PC-3 (cell line): ENCODE data around the gene OTUB1.

Experiments
- EZH2 ChIP-seq: fragments of 300-600 bp; sonication (generic); IDR thresholded peaks from one replicate; pipeline ENCODE4 v1.6.1; 2017; ENCODE audit warnings: antibody characterized with exemption, mild to moderate bottlenecking, low read length; ENCODE audit not compliant: unreplicated experiment
- EZH2phosphoT487 ChIP-seq: fragments of 300-600 bp; sonication (generic); IDR thresholded peaks from 2 replicates; pipeline ENCODE4 v1.6.1; 2018; ENCODE audit warnings: mild to moderate bottlenecking, antibody characterized with exemption, low read length, borderline replicate concordance
- TF ChIP-seq, protein P1 (sequence below): fragments of 300-600 bp; sonication (generic); conservative IDR thresholded peaks from 2 replicates; pipeline ENCODE4 v1.5.1; 2017; ENCODE audit warnings: antibody characterized with exemption, low read depth, mild to moderate bottlenecking, low read length

DNA sequence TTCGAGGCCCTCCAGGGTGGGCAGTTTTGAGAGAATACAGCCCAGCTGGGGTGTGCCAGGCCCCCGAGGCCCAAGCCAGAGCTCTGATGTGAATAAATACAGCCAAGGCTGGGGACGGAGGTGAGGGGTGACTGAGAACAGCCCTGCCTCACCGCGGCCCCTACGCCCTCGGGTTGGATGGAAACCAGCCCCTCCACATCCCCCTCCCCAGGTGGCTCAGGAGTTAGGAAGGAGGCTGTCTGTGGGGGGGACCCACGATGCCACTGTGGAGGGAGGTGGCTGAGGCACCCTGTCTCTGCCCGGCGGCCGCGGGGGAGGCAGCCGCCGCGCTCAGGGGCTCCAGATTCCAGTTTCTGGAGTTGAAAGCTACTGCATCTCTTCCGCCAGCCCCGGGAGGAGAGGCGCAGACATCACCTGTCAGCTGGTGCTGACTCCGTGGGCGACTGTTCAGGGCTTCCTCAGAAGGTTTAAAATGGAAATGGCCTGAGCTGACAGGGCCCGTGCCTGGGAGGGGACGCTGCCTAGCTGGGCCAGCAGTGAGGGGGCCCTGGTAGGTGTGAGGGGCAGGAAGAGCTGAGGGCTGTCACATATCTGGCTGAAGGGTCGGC is 50.9 kb downstream of the OTUB1 start:
- TF ChIP-seq, protein P1, sequence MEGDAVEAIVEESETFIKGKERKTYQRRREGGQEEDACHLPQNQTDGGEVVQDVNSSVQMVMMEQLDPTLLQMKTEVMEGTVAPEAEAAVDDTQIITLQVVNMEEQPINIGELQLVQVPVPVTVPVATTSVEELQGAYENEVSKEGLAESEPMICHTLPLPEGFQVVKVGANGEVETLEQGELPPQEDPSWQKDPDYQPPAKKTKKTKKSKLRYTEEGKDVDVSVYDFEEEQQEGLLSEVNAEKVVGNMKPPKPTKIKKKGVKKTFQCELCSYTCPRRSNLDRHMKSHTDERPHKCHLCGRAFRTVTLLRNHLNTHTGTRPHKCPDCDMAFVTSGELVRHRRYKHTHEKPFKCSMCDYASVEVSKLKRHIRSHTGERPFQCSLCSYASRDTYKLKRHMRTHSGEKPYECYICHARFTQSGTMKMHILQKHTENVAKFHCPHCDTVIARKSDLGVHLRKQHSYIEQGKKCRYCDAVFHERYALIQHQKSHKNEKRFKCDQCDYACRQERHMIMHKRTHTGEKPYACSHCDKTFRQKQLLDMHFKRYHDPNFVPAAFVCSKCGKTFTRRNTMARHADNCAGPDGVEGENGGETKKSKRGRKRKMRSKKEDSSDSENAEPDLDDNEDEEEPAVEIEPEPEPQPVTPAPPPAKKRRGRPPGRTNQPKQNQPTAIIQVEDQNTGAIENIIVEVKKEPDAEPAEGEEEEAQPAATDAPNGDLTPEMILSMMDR = no peak
- TF ChIP-seq EZH2phosphoT487 = no peak
- no peak for TF ChIP-seq EZH2
